COLO668 (cell line): Measurements from ENCODE around the gene AUTS2.

Source experiments
- DNase-seq: peaks from one replicate; lab custom pipeline; 2025; ENCODE audit not compliant: unreplicated experiment; lab: John Stamatoyannopoulos, UW

Gene AUTS2

GRCh38 chr7:70657571-70657970 lies 1059.3 kb downstream of the AUTS2 start:
- no peak for DNase-seq

GRCh38 chr7:70657989-70658632 lies 1059.8 kb downstream of the AUTS2 start:
- DNase-seq = no peak

GRCh38 chr7:70659263-70659662 lies 1061.0 kb downstream of the AUTS2 start:
- DNase-seq = no peak

DNA sequence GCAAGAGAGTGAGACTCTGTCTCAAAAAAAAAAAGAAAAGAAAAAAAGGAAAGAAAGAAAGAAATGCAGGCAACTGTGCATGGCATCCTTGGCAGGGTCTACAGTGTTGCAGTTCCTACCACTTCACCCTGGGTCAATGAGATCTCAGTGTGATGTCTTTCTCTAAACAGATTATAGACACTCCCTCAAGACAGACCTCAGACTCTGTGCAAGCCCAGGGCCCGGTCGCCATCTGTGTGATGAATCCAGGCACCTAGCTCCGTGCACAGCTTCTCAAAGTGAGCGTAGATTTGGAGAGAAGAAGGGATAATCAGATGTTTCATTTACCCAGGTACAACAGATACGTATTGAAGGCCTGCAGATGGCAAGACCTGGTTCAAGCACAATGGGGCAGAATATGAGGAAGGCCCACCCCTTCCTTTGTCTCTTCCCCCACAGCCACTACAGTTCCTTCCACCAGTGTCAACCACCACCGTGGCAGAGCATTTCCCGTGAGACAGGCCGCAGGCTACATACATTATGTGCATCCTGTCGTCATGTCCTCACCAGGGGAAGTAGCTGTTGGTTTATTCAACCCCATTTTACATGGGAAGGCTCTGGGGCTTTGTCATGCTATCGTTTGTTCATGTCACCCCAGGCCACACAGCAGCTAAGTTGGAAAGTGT lies 1062.0 kb downstream of the AUTS2 start:
- DNase-seq = no peak

GRCh38 chr7:70660819-70661191 lies 1062.5 kb downstream of the AUTS2 start:
- DNase-seq = no peak

- no peak for DNase-seq
Observed at GRCh38 chr7:70663680-70664079, 1065.4 kb downstream of the AUTS2 start.

- no peak for DNase-seq
Observed at GRCh38 chr7:70665997-70666396, 1067.7 kb downstream of the AUTS2 start.

GRCh38 chr7:70667406-70667805 lies 1069.1 kb downstream of the AUTS2 start:
- DNase-seq = no peak

DNA sequence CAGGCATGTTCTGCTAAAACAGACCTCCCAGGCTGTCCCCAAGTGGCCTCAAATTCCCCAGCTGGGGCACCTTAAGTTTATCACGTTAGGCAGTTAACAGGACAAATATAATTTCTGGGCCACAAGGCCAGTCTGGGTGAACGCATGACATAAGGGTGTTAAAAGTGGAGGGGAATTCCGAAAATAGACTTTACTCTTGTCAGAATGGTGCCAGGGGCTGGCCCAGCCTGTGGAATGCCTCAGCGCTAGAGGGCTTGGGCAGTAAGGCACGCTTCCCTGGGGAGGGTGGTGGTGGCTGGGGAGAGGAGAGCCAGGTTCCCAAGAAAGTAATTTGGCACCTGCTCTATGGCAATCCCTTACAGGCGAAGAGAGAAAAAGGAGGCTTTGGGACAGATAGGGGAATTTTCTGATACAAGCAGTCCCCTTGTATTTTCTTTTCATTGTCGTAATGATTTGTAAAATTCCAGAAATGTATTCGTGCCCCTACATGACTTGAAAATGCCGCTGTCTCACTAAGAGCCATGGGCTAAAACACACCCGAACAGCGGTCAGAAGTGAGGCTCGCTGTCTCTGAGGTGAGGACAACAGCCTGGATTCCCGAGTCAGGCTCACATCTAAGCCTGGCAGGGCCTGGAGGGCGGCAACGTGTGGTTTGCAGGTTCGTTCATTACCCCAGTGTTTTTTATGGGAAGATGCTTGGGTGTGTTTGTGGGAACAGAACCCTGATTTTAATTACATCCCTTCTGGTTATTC lies 1070.5 kb downstream of the AUTS2 start:
- DNase-seq = no peak

DNA sequence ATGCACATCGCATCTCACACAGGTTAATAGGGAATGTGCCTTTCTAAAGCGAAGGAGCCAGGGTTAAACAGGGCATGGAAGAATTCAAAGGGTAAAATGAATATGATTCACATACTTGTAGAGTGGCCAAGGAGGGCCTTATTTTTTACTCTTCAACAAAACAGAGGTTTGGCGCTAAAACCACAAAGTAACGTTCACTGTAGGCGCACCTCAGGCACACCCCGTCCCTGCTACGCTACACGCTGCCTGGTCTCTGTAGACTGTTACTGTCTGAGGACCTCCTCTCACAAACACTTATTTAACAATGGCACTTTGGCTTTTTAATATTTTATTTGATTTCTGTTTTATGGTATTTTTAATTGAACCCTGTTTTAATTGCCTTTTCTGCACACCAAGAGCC lies 1071.6 kb downstream of the AUTS2 start:
- DNase-seq = no peak

GRCh38 chr7:70670288-70670687 lies 1072.0 kb downstream of the AUTS2 start:
- no peak for DNase-seq

DNA sequence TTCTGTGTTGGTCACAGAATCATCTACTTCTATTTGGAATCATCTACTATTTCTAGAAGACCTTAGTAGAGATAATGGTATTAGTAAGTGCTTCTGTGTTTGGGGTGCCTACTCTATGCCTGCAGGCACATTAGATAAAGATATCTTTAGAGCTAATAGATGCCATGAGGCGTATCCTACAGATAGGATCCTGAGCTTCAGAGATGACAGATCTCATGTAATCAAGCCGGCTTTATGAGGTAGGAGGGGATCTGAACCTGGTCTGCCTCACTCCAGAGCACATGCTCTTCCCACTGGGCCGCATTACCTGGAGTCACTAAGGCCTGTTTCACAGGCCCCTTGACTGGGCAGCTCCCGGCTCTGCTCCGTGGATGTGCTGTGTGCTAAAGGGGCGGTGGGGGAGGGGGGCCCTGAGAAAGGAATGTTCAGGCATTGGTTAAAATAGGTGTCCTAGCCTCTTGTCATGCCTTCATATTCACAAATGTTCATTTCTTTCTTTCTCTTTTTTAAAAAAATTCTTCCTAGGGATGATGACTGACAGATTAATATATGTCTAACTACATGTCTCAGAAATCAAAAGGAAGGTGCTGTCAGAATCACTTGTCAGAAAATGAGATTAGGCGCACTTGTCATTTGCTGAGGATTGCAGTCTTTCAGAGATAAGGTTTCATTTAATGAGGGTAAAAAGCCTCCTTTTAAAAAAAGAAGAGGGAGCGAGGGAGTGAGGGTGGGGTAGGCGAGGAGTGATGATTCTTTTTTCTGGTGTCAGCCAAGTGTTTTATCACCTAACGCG lies 1075.7 kb downstream of the AUTS2 start:
- DNase-seq = no peak

DNA sequence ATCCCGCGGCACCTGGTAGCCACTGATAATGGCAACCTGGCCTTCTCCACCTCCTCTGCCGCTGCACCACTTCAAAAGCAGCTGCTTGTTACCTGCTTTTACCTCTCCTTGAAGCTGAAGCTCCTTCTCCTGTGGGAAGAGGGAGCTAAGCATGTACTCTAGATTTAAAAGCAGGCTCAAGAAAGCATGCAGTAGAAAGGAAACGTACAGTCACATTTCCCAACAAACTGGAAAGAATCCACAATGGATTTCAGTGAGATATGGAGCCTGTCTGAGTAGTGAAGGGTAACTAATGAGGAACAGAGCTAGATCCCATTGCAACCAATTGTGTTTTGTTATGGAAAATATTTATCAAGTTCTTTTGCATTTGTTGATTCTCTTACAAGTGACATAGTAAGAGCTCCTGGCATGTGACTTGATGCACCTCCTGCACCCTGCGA lies 1076.3 kb downstream of the AUTS2 start:
- no peak for DNase-seq

DNA sequence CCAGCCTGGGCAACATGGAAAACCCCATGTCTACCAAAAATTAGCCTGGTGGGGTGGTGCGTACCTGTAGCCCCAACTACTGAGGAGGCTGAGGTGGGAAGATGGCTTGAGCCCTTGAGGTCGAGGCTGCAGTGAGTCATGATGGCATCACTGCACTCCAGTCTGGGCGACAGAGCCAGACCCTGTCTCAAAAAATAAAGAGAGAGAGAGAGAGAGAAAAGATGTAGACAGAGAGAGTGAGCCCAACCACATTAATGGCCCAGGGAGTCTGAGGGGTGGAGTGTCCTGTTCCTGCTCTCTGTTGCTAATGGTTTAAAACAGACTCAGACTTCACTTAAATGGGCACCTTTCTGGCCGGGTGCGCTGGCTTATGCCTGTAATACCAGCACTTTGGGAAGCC lies 1078.0 kb downstream of the AUTS2 start:
- DNase-seq = no peak

DNA sequence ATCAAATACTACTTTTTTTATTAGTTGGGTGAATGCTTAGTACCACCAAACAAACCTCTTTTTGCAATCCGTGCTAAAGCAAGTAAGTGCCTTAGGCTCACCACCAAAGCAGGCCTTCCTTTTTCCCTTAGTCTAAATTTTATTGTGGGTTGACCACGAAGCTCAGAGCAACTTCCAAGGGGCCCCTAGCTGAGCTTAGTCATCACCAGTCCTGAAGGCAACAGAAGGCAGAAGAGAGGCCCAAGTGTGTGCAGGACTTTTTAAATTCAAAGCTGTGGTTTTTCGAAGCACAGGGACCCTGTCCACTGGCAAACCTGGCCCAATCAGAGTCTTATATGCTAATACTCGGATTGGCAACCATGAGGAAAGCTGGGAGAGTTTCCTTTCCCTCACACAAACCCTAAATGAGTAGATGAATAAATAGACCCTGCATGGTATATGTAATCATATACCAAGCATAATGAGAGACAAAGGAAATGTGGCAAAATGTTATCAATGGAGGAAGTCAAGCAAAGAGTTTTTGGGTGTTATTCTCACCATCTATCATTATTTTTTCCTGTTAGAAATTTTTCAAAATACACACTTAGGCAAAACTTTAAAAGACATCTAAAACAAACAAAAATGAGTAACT lies 1080.5 kb downstream of the AUTS2 start:
- DNase-seq = no peak

- no peak for DNase-seq
Observed at GRCh38 chr7:70679661-70680060, 1081.4 kb downstream of the AUTS2 start.

DNA sequence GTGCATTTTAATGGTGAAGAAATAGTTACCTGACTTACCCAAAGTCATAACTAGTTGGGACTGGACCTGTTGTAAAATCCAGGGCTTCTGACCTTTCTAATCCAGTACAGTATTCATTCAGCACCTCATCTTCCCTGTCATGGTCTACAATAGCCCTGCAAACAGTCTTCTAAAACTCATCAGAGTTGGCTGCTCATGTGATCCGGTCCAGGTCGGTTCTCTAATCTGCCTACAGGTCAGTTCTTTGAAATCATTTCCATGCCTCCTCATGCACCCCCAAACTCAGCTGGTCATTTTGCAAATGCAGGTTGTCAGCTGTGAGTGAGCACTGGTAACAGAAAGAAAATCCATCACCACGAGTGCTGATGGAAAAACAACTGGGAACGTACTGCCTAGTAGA lies 1082.0 kb downstream of the AUTS2 start:
- DNase-seq = no peak

GRCh38 chr7:70680743-70681468 lies 1082.6 kb downstream of the AUTS2 start:
- DNase-seq = no peak

DNA sequence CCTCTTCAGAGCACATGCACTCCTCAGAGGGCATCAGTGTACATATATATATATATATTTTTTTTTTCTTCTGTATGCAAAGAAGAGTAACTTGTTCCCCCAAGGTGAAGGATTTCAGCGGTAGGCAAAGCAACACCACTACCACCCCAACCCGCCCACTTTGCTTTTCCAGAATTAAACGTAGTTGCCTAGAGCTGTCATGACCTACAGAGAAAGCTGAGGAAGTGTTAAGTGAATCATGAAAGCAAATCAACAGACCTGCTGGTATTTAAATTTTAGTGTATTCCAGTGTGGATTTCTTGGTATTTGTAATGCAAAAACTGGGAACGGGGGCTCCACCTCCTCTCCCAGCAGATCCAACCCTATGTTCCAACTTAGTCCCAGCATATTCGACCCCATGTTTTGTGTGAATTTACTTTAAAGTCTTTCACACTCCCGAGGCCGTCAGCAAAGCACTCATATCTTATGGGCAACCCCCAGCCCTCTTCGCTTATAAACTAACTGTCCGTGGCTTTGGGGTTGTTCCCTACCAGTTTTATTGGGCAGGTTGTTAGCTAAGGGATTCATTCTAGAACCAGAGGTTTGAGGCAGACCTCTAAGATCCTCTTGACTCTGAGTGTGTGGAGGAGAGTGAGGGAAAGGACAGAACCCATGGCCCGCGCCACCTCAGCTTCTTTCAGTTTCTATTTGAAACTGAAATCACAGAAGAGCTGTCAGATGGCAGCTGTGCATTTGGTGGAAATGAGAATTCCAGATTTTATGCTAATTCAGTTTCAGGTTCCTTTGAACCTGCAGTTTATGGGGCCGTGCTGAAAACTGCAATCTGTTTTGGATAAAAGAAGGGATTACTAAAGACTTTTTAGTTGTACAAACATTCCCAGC lies 1083.4 kb downstream of the AUTS2 start:
- no peak for DNase-seq
